Measurements from ENCODE around the gene RIPOR2.

- no peak for TF ChIP-seq EP300 (IDR thresholded peaks at IDR 0.05)
- TF ChIP-seq POLR2A (IDR thresholded peaks at IDR 0.05) = no peak
Observed at GRCh38 chr6:24766680-24767462, 168.9 kb downstream of the RIPOR2 start.
